ENCODE data around the gene CCDC50. TPM values are rescaled to one million over a fixed set of nuclear protein-coding genes. Genes with fewer than 3 reads are reported as not detected.

CCDC50 gene
- total and polyA plus RNA-seq, 2 of the 8 experiments (the other 6 are each of a cell fraction or from before 2014, with no cell fraction given): 7.3 to 19.2 TPM

DNA sequence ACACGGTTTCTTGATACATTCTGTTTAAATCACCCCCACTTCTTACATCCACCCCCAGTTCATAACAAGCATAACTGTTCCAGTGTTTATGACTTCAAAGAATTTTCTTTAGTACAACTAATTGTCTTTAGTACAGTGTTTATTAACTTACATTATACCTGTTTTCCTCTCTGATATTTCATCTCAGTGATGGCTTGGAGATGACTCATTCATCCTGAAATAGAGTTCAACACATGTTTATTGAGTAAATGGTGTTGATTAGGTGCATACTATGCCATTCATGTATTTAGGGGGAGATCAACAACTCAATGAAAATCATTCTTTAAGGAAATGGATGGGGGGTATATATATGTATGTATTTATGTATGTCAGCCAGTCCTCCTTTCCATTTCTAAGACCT lies 22.8 kb downstream of the CCDC50 start (continued):
- TF ChIP-seq, protein P1, sequence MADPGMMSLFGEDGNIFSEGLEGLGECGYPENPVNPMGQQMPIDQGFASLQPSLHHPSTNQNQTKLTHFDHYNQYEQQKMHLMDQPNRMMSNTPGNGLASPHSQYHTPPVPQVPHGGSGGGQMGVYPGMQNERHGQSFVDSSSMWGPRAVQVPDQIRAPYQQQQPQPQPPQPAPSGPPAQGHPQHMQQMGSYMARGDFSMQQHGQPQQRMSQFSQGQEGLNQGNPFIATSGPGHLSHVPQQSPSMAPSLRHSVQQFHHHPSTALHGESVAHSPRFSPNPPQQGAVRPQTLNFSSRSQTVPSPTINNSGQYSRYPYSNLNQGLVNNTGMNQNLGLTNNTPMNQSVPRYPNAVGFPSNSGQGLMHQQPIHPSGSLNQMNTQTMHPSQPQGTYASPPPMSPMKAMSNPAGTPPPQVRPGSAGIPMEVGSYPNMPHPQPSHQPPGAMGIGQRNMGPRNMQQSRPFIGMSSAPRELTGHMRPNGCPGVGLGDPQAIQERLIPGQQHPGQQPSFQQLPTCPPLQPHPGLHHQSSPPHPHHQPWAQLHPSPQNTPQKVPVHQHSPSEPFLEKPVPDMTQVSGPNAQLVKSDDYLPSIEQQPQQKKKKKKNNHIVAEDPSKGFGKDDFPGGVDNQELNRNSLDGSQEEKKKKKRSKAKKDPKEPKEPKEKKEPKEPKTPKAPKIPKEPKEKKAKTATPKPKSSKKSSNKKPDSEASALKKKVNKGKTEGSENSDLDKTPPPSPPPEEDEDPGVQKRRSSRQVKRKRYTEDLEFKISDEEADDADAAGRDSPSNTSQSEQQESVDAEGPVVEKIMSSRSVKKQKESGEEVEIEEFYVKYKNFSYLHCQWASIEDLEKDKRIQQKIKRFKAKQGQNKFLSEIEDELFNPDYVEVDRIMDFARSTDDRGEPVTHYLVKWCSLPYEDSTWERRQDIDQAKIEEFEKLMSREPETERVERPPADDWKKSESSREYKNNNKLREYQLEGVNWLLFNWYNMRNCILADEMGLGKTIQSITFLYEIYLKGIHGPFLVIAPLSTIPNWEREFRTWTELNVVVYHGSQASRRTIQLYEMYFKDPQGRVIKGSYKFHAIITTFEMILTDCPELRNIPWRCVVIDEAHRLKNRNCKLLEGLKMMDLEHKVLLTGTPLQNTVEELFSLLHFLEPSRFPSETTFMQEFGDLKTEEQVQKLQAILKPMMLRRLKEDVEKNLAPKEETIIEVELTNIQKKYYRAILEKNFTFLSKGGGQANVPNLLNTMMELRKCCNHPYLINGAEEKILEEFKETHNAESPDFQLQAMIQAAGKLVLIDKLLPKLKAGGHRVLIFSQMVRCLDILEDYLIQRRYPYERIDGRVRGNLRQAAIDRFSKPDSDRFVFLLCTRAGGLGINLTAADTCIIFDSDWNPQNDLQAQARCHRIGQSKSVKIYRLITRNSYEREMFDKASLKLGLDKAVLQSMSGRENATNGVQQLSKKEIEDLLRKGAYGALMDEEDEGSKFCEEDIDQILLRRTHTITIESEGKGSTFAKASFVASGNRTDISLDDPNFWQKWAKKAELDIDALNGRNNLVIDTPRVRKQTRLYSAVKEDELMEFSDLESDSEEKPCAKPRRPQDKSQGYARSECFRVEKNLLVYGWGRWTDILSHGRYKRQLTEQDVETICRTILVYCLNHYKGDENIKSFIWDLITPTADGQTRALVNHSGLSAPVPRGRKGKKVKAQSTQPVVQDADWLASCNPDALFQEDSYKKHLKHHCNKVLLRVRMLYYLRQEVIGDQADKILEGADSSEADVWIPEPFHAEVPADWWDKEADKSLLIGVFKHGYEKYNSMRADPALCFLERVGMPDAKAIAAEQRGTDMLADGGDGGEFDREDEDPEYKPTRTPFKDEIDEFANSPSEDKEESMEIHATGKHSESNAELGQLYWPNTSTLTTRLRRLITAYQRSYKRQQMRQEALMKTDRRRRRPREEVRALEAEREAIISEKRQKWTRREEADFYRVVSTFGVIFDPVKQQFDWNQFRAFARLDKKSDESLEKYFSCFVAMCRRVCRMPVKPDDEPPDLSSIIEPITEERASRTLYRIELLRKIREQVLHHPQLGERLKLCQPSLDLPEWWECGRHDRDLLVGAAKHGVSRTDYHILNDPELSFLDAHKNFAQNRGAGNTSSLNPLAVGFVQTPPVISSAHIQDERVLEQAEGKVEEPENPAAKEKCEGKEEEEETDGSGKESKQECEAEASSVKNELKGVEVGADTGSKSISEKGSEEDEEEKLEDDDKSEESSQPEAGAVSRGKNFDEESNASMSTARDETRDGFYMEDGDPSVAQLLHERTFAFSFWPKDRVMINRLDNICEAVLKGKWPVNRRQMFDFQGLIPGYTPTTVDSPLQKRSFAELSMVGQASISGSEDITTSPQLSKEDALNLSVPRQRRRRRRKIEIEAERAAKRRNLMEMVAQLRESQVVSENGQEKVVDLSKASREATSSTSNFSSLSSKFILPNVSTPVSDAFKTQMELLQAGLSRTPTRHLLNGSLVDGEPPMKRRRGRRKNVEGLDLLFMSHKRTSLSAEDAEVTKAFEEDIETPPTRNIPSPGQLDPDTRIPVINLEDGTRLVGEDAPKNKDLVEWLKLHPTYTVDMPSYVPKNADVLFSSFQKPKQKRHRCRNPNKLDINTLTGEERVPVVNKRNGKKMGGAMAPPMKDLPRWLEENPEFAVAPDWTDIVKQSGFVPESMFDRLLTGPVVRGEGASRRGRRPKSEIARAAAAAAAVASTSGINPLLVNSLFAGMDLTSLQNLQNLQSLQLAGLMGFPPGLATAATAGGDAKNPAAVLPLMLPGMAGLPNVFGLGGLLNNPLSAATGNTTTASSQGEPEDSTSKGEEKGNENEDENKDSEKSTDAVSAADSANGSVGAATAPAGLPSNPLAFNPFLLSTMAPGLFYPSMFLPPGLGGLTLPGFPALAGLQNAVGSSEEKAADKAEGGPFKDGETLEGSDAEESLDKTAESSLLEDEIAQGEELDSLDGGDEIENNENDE (IDR thresholded peaks at IDR 0.05; ENCODE audit: insufficient replicate concordance, low read length): no peak
- TF ChIP-seq EZH2 (IDR thresholded peaks at IDR 0.05; ENCODE audit: low read depth, low read length, severe bottlenecking) (no peak), PHF8 (conservative IDR thresholded peaks at IDR 0.05; ENCODE audit: low read depth, low read length) (no peak)

Measured in H1 (cell line).